Measurements from ENCODE around the gene BMPR1B.

BMPR1B gene

GRCh38 chr4:95193391-95194224 lies 435.9 kb downstream of the BMPR1B start:
- peak; percentile 86 for DNase-seq

- no peak for DNase-seq
These were observed 439.6 kb downstream of the BMPR1B start for GRCh38 chr4:95197353-95197752.

- no peak for DNase-seq
These were observed 441.2 kb downstream of the BMPR1B start for GRCh38 chr4:95198961-95199360.

- no peak for DNase-seq
These were observed 446.6 kb downstream of the BMPR1B start for GRCh38 chr4:95204267-95204844.

- peak; percentile 68 for DNase-seq
These were observed 447.1 kb downstream of the BMPR1B start for GRCh38 chr4:95204873-95205272.
